Measurements from ENCODE around the gene FSHR. TPM values are rescaled to one million over a fixed set of nuclear protein-coding genes. Genes with fewer than 3 reads are reported as not detected.

The FSHR gene
- total and polyA plus RNA-seq, 2 of the 4 experiments (the other 2 are of a cell fraction), result not detected

GRCh38 chr2:48940606-48941005 is 213.7 kb downstream of the FSHR start:
- no peak overlapping the region for H3K18ac ChIP-seq (ENCODE audit: low read depth, low read length)
- H3K23ac ChIP-seq (ENCODE audit: low read depth, low read length), result no peak overlapping the region
- no peak overlapping the region for H4K8ac ChIP-seq (ENCODE audit: low read depth in 2 of 2, low read length in 2 of 2)
- no peak overlapping the region for H4K5ac ChIP-seq (ENCODE audit: low read depth, low read length)
- no peaks in the 10 kb centered on the region for H4K20me1 ChIP-seq (ENCODE audit: insufficient read depth, low read length)
- TF ChIP-seq USF2 (IDR thresholded peaks at IDR 0.05; ENCODE audit: low read depth, low read length) (no peak), FOS (IDR thresholded peaks at IDR 0.05; ENCODE audit: low read depth, low read length) (no peak), RAD21 (IDR thresholded peaks at IDR 0.05; ENCODE audit: low read length) (no peak)
- H2BK5ac ChIP-seq (ENCODE audit: low read depth, low read length, poor library complexity, severe bottlenecking), result no peak overlapping the region
- no peak overlapping the region for H3K9ac ChIP-seq (ENCODE audit: low read depth, low read length)
- no peak overlapping the region for H3K4me2 ChIP-seq (ENCODE audit: low read depth, low read length)
- intact Hi-C loops (cut with micrococcal nuclease) (loop anchor here (10.0 kb wide), 1 partner anchor 226 kb away; no protein-coding TSS in a partner anchor), dilution Hi-C loops (cut with HindIII; ENCODE audit: low sequenced_read_pairs, unreplicated experiment) (no loop called here), in situ Hi-C loops (cut with MboI; ENCODE audit: low sequenced_read_pairs) (loop anchor here (10.0 kb wide), 1 partner anchor 336 kb away; no protein-coding TSS in a partner anchor)
- no TSS peak for BruUV-seq (replicated peaks)
- H3K56ac ChIP-seq (ENCODE audit: extremely low read depth, insufficient read depth, low read length), result no peak overlapping the region
- no peaks in the 10 kb centered on the region for H3K79me1 ChIP-seq (ENCODE audit: low read depth in 1 of 2, low read length in 2 of 2)
- H3K9me1 ChIP-seq (ENCODE audit: insufficient read depth, low read length), result no peaks in the 10 kb centered on the region
- no peak for DNase-seq
- H3K14ac ChIP-seq (replicated peaks; ENCODE audit: low read depth, low read length), result no peak overlapping the region
- peak; percentile 44 for ATAC-seq (ENCODE audit: low read depth)
- no peak overlapping the region for H2BK120ac ChIP-seq (ENCODE audit: low read depth, low read length)
- ChIA-PET POLR2A (ENCODE audit: unreplicated experiment) (no interaction called here), CTCF (interaction anchor here (0.6 to 0.8 kb wide), 3 partner anchors 29 to 507 kb away, joined by 3 read pairs; no protein-coding TSS in a partner anchor)
- no peak overlapping the region for H3K27ac ChIP-seq (ENCODE audit: insufficient read depth, low read length)
- H3K4ac ChIP-seq (ENCODE audit: low read depth, low read length), result no peak overlapping the region
- no peak overlapping the region for H3K4me3 ChIP-seq (ENCODE audit: insufficient read depth, low read depth, low read length)
- H2BK20ac ChIP-seq (ENCODE audit: low read depth, low read length), result no peak overlapping the region
- H4K91ac ChIP-seq (ENCODE audit: insufficient read depth, low read depth, low read length), result no peak overlapping the region
- no CpG with 5 or more reads among the region's 3 CpGs for WGBS, 2 experiments (ENCODE audit: extremely low coverage in 2 of 2, insufficient read length in 1 of 2)
- peaks cover 2% of the 10 kb centered on the region for H3K27me3 ChIP-seq (ENCODE audit: control insufficient read depth, insufficient read depth, low read length)
- no peak overlapping the region for H2AK5ac ChIP-seq (ENCODE audit: low read depth, low read length)
- no peaks in the 10 kb centered on the region for H3K9me3 ChIP-seq (ENCODE audit: control insufficient read depth, insufficient read depth, low read length)
- H3K36me3 ChIP-seq (ENCODE audit: control insufficient read depth, insufficient read depth, low read length), result no peaks in the 10 kb centered on the region
- no peak overlapping the region for H2AFZ ChIP-seq (replicated peaks; ENCODE audit: low read length, poor library complexity)
- no peak overlapping the region for H2AK9ac ChIP-seq (replicated peaks; ENCODE audit: low read depth, low read length, poor library complexity)
- no peak overlapping the region for H2BK15ac ChIP-seq (ENCODE audit: low read depth, low read length)
- peaks cover 3% of the 10 kb centered on the region; the same call in 1 of the 2 replicates for H3K4me1 ChIP-seq (ENCODE audit: control insufficient read depth, insufficient read depth, low read length)

Measured in IMR-90 (cell line).